Activated CD8-positive, alpha-beta T cell treated with anti-CD3 and anti-CD28 coated beads, Interleukin-2, amount 10 ng/mL, durations not matched to agents 7 days and 5 days (primary cell): ENCODE results near the gene AKR1C1. TPM values are rescaled to one million over a fixed set of nuclear protein-coding genes. Genes with fewer than 3 reads are reported as not detected.
"Not testable (repeated sequence)": the region's sequence is repeated elsewhere in the genome, so short reads cannot be mapped to it uniquely, and the experiment has no call there.

ENCODE experiments used
- ATAC-seq: fragments of 150-1000 bp; cut with Tn5 transposase; one replicate; pipeline ENCODE4 v1.10.0; 2021; ENCODE audit warnings: moderate library complexity
- CTCF ChIA-PET: fragments of 350-600 bp; sonication (Branson Sonifier 250); formaldehyde crosslinking; loops from one replicate; lab custom pipeline; 2021; ENCODE audit warnings: antibody characterized with exemption; lab: Charles Lee
- POLR2A ChIA-PET: fragments of 350-600 bp; sonication (Branson Sonifier 250); formaldehyde crosslinking; loops from one replicate; lab custom pipeline; 2021; ENCODE audit warnings: antibody characterized with exemption; lab: Charles Lee
- DNase-seq: peaks from one replicate; pipeline ENCODE4 v3.0.0-alpha.2; 2020
- H3K27ac Mint-ChIP-seq: one replicate; pipeline ENCODE4 v1.8.0; 2021; ENCODE audit warnings: mild to moderate bottlenecking, mixed read lengths
- H3K27me3 Mint-ChIP-seq: one replicate; pipeline ENCODE4 v1.8.0; 2021; ENCODE audit warnings: low read depth, mixed read lengths
- H3K36me3 Mint-ChIP-seq: one replicate; pipeline ENCODE4 v1.8.0; 2021; ENCODE audit warnings: low read depth, mixed read lengths
- H3K4me1 Mint-ChIP-seq: one replicate; pipeline ENCODE4 v1.8.0; 2021; ENCODE audit warnings: low read depth, mixed read lengths
- H3K4me3 Mint-ChIP-seq: one replicate; pipeline ENCODE4 v1.8.0; 2021; ENCODE audit warnings: mild to moderate bottlenecking, mixed read lengths
- H3K9me3 Mint-ChIP-seq: one replicate; pipeline ENCODE4 v1.8.0; 2022; ENCODE audit warnings: mixed read lengths; ENCODE audit not compliant: insufficient read depth
- total RNA-seq, 2 experiments: library from RNA; stranded (reverse); gene quantifications; one replicate each; pipeline ENCODE4 v1.2.3, GENCODE V29; 2021

The AKR1C1 gene
- total RNA-seq, 2 experiments from 2014 or later = 0.79 to 0.83 TPM

- ATAC-seq, H3K4me1 Mint-ChIP-seq, DNase-seq, H3K4me3 Mint-ChIP-seq, H3K36me3 Mint-ChIP-seq, H3K27me3 Mint-ChIP-seq, CTCF ChIA-PET, H3K9me3 Mint-ChIP-seq, POLR2A ChIA-PET, H3K27ac Mint-ChIP-seq: not testable (repeated sequence)
These were observed 22.3 kb upstream of the AKR1C1 start for GRCh38 chr10:4940909-4941308.

GRCh38 chr10:4941540-4942330 lies 21.5 kb upstream of the AKR1C1 start:
- Mint-ChIP-seq H3K4me3 (no peak overlapping the region), H3K27me3 (peaks cover 3% of the 10 kb centered on the region), H3K9me3 (no peaks in the 10 kb centered on the region), H3K27ac (no peak overlapping the region), H3K4me1 (no peaks in the 10 kb centered on the region), H3K36me3 (no peaks in the 10 kb centered on the region)
- ChIA-PET POLR2A (no interaction called here), CTCF (no interaction called here)
- DNase-seq = no peak
- ATAC-seq = no peak

GRCh38 chr10:4942931-4943330 lies 20.3 kb upstream of the AKR1C1 start:
- POLR2A ChIA-PET, ATAC-seq, H3K4me3 Mint-ChIP-seq, CTCF ChIA-PET, H3K9me3 Mint-ChIP-seq, H3K27ac Mint-ChIP-seq, DNase-seq, H3K27me3 Mint-ChIP-seq, H3K36me3 Mint-ChIP-seq, H3K4me1 Mint-ChIP-seq: not testable (repeated sequence)

- H3K4me1 Mint-ChIP-seq, ATAC-seq, CTCF ChIA-PET, H3K36me3 Mint-ChIP-seq, H3K4me3 Mint-ChIP-seq, POLR2A ChIA-PET, DNase-seq, H3K27ac Mint-ChIP-seq, H3K27me3 Mint-ChIP-seq, H3K9me3 Mint-ChIP-seq: not testable (repeated sequence)
These were observed 19.8 kb upstream of the AKR1C1 start for GRCh38 chr10:4943416-4943815.

- CTCF ChIA-PET = no interaction called here
- H3K4me3 Mint-ChIP-seq = no peak overlapping the region
- no peaks in the 10 kb centered on the region for H3K4me1 Mint-ChIP-seq
- H3K27me3 Mint-ChIP-seq = peaks cover 3% of the 10 kb centered on the region
- no peaks in the 10 kb centered on the region for H3K36me3 Mint-ChIP-seq
- DNase-seq (no peak), ATAC-seq (no peak)
- no peak overlapping the region for H3K27ac Mint-ChIP-seq
- POLR2A ChIA-PET = no interaction called here
- H3K9me3 Mint-ChIP-seq = no peaks in the 10 kb centered on the region
These were observed 19.4 kb upstream of the AKR1C1 start for GRCh38 chr10:4943821-4944220.

GRCh38 chr10:4944841-4945240 lies 18.4 kb upstream of the AKR1C1 start:
- no peaks in the 10 kb centered on the region for H3K36me3 Mint-ChIP-seq
- ChIA-PET POLR2A (no interaction called here), CTCF (no interaction called here)
- H3K27me3 Mint-ChIP-seq = no peaks in the 10 kb centered on the region
- DNase-seq (no peak), ATAC-seq (no peak)
- H3K9me3 Mint-ChIP-seq = no peaks in the 10 kb centered on the region
- no peaks in the 10 kb centered on the region for H3K4me1 Mint-ChIP-seq
- no peak overlapping the region for H3K4me3 Mint-ChIP-seq
- H3K27ac Mint-ChIP-seq = no peak overlapping the region

- DNase-seq (no peak), ATAC-seq (no peak)
- no peak overlapping the region for H3K4me3 Mint-ChIP-seq
- no peaks in the 10 kb centered on the region for H3K4me1 Mint-ChIP-seq
- H3K27ac Mint-ChIP-seq = no peak overlapping the region
- no peaks in the 10 kb centered on the region for H3K27me3 Mint-ChIP-seq
- ChIA-PET POLR2A (no interaction called here), CTCF (no interaction called here)
- no peaks in the 10 kb centered on the region for H3K36me3 Mint-ChIP-seq
- no peaks in the 10 kb centered on the region for H3K9me3 Mint-ChIP-seq
These were observed 17.2 kb upstream of the AKR1C1 start for GRCh38 chr10:4945766-4946717.

GRCh38 chr10:4947039-4947634 lies 16.1 kb upstream of the AKR1C1 start:
- POLR2A ChIA-PET = no interaction called here
- Mint-ChIP-seq H3K27me3 (no peaks in the 10 kb centered on the region), H3K9me3 (no peaks in the 10 kb centered on the region), H3K36me3 (no peaks in the 10 kb centered on the region), H3K4me1 (no peaks in the 10 kb centered on the region), H3K4me3 (no peak overlapping the region), H3K27ac (no peak overlapping the region)
- DNase-seq = no peak
- no peak for ATAC-seq
- CTCF ChIA-PET = no interaction called here

GRCh38 chr10:4947635-4948596 lies 15.3 kb upstream of the AKR1C1 start:
- DNase-seq = no peak
- ChIA-PET POLR2A (no interaction called here), CTCF (no interaction called here)
- no peaks in the 10 kb centered on the region for H3K36me3 Mint-ChIP-seq
- ATAC-seq = no peak
- H3K4me3 Mint-ChIP-seq = no peak overlapping the region
- no peaks in the 10 kb centered on the region for H3K4me1 Mint-ChIP-seq
- H3K27ac Mint-ChIP-seq = no peak overlapping the region
- no peaks in the 10 kb centered on the region for H3K9me3 Mint-ChIP-seq
- H3K27me3 Mint-ChIP-seq = no peaks in the 10 kb centered on the region

GRCh38 chr10:4951512-4952162 lies 11.6 kb upstream of the AKR1C1 start:
- CTCF ChIA-PET, H3K4me3 Mint-ChIP-seq, DNase-seq, H3K27ac Mint-ChIP-seq, H3K36me3 Mint-ChIP-seq, H3K9me3 Mint-ChIP-seq, ATAC-seq, H3K4me1 Mint-ChIP-seq, POLR2A ChIA-PET, H3K27me3 Mint-ChIP-seq: not testable (repeated sequence)

- ATAC-seq (no peak), DNase-seq (no peak)
- Mint-ChIP-seq H3K27ac (no peak overlapping the region), H3K4me3 (no peak overlapping the region), H3K27me3 (no peaks in the 10 kb centered on the region), H3K36me3 (no peaks in the 10 kb centered on the region), H3K4me1 (no peaks in the 10 kb centered on the region), H3K9me3 (no peaks in the 10 kb centered on the region)
- ChIA-PET POLR2A (no interaction called here), CTCF (no interaction called here)
These were observed 9.8 kb upstream of the AKR1C1 start for GRCh38 chr10:4953405-4953804.
